ENCODE results near the gene CAMSAP1.
"Not testable (repeated sequence)": the region's sequence is repeated elsewhere in the genome, so short reads cannot be mapped to it uniquely, and the experiment has no call there.

CAMSAP1 gene

DNA sequence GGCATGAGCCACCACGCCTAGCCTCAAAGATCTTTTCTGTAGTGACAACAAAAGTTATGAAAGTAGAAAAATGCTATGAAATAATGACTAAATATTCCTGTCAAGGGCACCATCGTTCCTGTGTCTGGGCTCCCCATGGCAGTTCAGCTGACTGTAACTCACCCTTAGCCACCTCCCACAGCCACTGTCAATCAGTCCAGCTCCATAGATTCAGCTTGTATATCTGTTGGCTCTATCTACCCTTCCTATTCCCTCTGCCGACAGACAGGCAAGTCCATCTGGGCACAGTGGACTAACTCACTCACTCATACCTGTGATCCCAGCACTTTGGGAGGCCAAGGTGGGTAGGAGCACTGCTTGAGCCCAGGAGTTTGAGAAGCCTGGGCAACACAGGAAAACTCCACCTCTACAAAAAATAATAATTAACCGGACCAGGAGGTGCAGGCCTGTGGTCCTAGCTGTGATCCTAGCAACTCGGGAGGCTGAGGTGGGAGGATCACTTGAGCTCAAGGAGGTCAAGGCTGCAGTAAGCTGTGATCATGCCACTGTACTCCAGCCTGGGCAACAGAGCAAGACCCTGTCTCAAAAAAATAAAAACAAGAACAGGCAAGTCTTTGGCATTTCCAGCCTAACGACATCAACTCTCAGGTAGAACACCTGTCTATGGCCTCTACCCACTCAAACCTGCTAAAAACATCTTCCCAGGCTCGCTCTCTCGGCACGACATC, 6.2 kb downstream of the CAMSAP1 start:
- TF ChIP-seq, protein P1, sequence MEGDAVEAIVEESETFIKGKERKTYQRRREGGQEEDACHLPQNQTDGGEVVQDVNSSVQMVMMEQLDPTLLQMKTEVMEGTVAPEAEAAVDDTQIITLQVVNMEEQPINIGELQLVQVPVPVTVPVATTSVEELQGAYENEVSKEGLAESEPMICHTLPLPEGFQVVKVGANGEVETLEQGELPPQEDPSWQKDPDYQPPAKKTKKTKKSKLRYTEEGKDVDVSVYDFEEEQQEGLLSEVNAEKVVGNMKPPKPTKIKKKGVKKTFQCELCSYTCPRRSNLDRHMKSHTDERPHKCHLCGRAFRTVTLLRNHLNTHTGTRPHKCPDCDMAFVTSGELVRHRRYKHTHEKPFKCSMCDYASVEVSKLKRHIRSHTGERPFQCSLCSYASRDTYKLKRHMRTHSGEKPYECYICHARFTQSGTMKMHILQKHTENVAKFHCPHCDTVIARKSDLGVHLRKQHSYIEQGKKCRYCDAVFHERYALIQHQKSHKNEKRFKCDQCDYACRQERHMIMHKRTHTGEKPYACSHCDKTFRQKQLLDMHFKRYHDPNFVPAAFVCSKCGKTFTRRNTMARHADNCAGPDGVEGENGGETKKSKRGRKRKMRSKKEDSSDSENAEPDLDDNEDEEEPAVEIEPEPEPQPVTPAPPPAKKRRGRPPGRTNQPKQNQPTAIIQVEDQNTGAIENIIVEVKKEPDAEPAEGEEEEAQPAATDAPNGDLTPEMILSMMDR (IDR thresholded peaks at IDR 0.05; ENCODE audit: low read depth, low read length, missing control alignments): no peak
- in situ Hi-C loops (cut with HindIII; ENCODE audit: low sequenced_read_pairs): no loop called here
- no peak for DNase-seq (ENCODE audit: low read depth)
- no peak overlapping the region for H3K4me3 ChIP-seq (ENCODE audit: low read depth, low read length)

DNA sequence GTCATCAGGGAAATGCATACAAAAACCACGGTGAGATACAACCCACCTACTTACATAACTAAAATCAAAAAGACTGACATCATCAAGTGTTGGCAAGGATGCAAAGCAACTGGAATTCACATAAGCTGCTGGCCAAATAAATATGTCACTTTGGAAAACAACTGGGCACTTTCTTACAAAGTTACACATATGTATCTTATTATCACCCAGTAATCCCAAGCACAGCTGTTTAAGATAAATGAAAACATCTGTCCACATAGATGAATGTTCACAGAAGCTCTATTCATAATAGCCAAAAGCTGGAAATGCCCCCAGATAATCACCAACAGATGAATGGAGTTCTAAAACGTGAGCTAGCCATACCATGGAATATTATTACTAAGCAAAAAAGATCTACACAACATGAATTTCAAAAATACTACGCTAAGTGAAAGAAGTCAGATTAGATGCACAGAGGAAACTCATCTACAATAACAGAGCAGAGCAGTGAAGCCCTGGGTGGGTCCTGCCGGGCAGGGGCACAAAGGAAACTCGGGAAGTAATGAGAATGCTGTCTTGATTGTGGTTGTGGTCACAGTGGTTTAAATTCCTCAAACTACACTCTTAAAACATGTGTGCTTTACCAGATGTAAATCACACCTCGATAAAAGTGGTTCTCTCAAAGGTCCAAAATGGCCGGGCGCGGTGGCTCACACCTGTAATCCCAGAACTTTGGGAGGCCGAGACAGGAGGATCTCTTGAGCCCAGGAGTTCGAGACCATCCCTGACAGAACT, 8.5 kb downstream of the CAMSAP1 start:
- no peak overlapping the region for H3K4me3 ChIP-seq (ENCODE audit: low read depth, low read length)
- TF ChIP-seq, protein P1 (IDR thresholded peaks at IDR 0.05; ENCODE audit: low read depth, low read length, missing control alignments): no peak
- in situ Hi-C loops (cut with HindIII; ENCODE audit: low sequenced_read_pairs): no loop called here
- DNase-seq (ENCODE audit: low read depth): peak; percentile 49

DNA sequence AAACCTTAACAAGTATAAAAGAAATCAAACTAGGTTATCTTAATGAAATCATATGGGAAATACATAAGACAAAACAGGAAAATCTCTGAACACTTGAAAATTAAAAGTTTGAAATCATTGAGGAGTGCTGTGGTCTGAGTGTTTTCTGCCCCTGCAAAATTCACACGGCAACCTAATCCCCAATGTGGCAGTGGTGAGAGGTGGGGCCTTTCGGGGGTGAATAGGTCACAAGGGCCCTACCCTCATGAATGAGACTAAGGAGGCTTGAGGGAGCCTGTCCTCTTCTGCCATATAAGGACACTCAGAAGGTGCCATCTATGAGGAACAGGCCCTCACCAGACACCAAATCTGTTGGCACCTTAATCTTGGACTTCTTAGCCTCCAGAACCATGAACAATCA, 10.7 kb downstream of the CAMSAP1 start:
- no peak overlapping the region for H3K4me3 ChIP-seq (ENCODE audit: low read depth, low read length)
- DNase-seq (ENCODE audit: low read depth): no peak
- TF ChIP-seq, protein P1 (IDR thresholded peaks at IDR 0.05; ENCODE audit: low read depth, low read length, missing control alignments): no peak
- in situ Hi-C loops (cut with HindIII; ENCODE audit: low sequenced_read_pairs): no loop called here

DNA sequence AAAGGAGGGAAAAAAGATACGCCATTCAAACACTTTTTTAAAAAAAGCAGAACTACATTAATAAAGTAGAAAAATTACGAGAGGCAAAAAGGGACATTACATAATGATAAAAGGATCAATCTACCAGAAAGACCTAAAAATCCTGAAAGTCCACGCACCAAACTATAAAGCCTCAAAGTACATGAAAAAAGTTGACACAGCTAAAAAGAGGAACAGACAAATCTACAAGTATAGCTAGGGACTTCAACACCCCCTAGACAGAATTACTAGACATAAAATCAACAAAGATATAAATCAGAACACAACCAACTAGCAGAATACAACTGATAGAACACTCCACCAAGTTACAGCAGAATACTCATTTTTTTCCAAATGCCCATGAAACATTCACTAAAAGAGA, 11.1 kb downstream of the CAMSAP1 start:
- H3K4me3 ChIP-seq (ENCODE audit: low read depth, low read length): no peak overlapping the region
- TF ChIP-seq, protein P1 (IDR thresholded peaks at IDR 0.05; ENCODE audit: low read depth, low read length, missing control alignments): no peak
- in situ Hi-C loops (cut with HindIII; ENCODE audit: low sequenced_read_pairs): no loop called here
- no peak for DNase-seq (ENCODE audit: low read depth)

DNA sequence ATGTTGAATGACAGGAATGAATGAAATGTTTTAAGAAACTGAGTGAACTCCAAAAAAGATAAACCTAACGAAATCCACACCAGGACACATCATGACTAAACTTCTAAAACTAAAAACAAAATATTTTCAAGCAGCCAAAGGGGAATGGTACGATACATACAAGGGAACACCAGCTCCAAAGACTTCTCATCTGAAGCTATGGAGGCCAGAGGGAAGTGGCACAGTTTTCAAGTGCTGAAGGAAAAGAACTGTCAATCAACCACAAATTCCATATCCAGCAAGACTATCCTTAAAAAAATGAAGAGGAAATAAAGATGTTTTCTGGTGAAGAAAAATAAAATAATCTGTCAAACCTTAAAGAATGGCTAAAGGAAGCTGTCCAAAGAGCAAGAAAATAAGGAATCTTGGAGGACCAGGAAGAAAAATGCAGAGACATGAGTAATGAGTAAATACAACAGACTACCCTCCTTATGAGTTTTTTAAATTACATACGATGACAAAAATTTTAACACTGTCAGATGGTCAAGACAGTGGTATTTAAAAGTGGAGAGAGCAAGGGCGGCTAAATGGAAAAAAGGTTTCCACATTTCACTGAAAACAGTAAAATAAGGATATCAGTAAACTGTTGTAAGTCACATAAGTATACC, 12.0 kb downstream of the CAMSAP1 start:
- no peak for DNase-seq (ENCODE audit: low read depth)
- TF ChIP-seq, protein P1 (IDR thresholded peaks at IDR 0.05; ENCODE audit: low read depth, low read length, missing control alignments): no peak
- no peak overlapping the region for H3K4me3 ChIP-seq (ENCODE audit: low read depth, low read length)
- in situ Hi-C loops (cut with HindIII; ENCODE audit: low sequenced_read_pairs): no loop called here

DNA sequence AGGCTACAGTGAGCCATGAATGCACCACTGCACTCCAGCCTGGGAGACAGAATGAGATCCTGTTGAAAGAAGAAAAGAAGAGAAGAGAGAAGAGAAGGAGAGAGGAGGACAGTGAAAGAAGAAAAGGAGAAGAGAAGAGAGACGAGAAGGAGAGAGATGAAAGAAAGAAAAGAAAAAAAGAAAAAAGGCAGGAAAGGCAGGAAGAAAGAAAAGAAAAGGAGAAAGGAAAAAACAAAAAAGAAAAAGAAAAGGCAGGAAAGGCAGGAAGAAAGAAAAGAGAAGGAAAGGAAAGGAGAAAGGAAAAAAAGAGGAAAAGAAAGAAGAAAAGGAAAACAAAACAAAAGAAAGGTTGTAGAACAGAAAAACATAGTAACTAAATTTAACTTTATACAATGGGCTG, 14.2 kb downstream of the CAMSAP1 start:
- in situ Hi-C loops (cut with HindIII; ENCODE audit: low sequenced_read_pairs): no loop called here
- TF ChIP-seq, protein P1 (IDR thresholded peaks at IDR 0.05; ENCODE audit: low read depth, low read length, missing control alignments): no peak
- no peak overlapping the region for H3K4me3 ChIP-seq (ENCODE audit: low read depth, low read length)
- DNase-seq (ENCODE audit: low read depth): no peak

DNA sequence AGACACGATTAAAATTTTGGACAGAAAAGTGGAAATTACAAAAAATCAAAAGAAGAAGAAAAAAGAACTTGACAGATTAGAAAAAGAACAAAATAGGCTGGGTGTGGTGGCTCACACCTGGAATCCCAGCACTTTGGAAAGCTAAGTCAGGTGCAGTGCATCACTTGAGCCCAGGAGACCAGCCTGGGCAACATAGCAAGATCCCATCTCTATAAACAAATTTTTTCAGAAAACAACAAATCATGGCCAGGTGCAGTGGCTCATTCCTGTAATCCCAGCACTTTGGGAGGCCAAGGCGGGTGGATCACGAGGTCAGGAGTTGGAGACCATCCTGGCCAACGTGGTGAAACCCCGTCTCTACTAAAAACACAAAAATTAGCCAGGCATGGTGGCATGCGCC, 15.0 kb downstream of the CAMSAP1 start:
- DNase-seq (ENCODE audit: low read depth); in situ Hi-C loops (cut with HindIII; ENCODE audit: low sequenced_read_pairs); H3K4me3 ChIP-seq (ENCODE audit: low read depth, low read length): not testable (repeated sequence)

All from astrocyte of the cerebellum (primary cell).